NOMO-1 treated with DMSO at 0.1 percent for 48 hours (cell line): Measurements from ENCODE around the gene PARP14.
"Not testable (repeated sequence)": the region's sequence is repeated elsewhere in the genome, so short reads cannot be mapped to it uniquely, and the experiment has no call there.

Experiments used
- DNase-seq: peaks from one replicate; lab custom pipeline; 2025; ENCODE audit not compliant: unreplicated experiment; lab: John Stamatoyannopoulos, UW

Gene PARP14

GRCh38 chr3:122719273-122719921 lies 38.8 kb downstream of the PARP14 start:
- no peak for DNase-seq

GRCh38 chr3:122725106-122725505 lies 44.5 kb downstream of the PARP14 start:
- no peak for DNase-seq

GRCh38 chr3:122727294-122727693 lies 46.7 kb downstream of the PARP14 start:
- peak; percentile 0 for DNase-seq

DNA sequence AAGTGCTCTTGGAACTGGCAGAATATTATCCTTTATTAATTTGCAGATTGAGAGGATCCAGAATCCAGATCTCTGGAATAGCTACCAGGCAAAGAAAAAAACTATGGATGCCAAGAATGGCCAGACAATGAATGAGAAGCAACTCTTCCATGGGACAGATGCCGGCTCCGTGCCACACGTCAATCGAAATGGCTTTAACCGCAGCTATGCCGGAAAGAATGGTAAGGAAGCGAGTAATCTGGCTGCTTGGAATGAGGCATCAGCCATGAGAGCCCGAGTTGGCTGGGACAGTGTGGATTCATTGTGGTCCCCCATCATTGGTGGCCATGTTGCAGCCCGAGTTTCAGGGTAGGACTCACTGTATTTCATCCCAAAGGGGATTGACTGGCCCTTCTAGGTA lies 47.1 kb downstream of the PARP14 start:
- DNase-seq, result no peak

DNA sequence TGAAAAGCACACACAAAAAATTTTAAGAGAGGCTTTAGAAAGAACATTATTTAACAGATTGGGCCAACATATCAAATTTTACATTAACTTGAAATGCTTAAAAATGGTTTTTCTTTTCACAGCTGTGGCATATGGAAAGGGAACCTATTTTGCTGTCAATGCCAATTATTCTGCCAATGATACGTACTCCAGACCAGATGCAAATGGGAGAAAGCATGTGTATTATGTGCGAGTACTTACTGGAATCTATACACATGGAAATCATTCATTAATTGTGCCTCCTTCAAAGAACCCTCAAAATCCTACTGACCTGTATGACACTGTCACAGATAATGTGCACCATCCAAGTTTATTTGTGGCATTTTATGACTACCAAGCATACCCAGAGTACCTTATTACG lies 47.5 kb downstream of the PARP14 start:
- no peak for DNase-seq

DNA sequence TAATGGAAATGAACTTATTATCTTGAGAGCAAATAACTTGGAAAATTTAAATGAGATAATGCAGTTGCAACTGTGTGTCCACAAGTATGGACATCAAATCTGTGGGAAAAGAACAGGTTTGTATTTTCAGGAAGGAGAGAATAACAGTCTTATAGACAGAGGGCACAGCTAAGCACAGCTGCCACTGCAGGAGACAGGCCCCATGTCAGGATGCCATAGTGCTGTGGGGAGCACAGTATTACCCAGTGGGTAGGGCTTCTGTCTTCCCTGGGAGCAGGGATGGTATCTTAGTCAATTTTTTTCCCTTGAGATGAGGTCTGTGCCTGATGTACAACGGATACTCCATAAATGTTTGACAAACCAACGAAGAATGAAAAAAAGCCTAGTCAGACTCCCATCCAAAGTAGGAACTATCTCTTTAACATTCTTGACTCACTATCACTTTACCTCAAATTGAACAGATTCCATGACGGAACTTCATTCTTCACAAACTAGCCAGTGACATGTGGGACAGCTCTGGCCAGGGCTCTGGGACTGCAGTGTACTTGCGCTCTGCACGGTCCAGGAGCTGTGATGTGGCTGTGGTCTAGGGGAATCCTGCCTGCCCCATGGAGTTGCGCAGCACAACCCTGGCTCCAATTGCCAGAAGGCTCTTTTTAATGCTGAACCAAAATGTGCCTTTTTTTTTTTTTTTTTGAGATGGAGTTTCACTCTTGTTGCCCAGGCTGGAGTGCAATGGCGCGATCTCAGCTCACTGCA lies 48.3 kb downstream of the PARP14 start:
- DNase-seq, result no peak

GRCh38 chr3:122730240-122730639 lies 49.6 kb downstream of the PARP14 start:
- no peak for DNase-seq

DNA sequence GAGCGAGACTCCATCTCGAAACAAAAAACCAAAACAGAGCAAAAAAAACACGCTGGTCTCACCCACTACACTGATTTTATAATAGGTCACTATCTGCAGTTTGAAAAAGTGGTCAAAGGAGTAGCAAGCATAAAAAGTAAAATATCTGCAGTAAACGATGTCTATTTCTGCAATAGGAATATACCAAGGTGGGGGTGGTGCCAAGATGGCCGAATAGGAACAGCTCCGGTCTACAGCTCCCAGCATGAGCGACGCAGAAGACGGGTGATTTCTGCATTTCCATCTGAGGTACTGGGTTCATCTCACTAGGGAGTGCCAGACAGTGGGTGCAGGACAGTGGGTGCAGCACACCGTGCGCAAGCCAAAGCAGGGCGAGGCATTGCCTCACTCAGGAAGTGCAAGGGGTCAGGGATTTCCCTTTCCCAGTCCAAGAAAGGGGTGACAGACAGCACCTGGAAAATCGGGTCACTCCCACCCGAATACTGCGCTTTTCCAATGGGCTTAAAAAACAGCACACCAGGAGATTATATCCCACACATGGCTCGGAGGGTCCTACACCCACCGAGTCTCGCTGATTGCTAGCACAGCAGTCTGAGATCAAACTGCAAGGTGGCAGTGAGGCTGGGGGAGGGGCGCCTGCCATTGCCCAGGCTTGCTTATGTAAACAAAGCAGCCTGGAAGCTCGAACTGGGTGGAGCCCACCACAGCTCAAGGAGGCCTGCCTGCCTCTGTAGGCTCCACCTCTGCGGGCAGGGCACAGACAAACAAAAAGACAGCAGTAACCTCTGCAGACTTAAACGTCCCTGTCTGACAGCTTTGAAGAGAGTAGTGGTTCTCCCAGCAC lies 52.3 kb downstream of the PARP14 start:
- DNase-seq, result not testable (repeated sequence)

DNA sequence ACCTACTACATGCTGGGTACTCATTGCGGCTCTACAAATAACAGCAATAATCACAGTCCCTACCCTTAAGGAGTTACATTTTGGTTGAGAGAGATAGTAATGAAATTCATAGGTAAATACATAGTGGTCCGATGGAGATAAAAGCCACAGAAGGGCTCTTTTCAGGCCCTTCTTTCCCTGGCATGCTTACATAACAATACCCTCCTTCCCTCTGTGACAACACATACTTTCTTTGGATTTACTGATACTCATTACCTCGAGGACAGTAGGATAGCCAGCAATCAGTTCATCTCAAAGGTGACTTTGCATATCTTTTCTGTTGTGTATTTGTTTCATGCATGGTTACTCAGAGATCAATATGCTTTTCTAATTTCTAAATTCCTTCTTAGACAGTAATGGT lies 58.5 kb downstream of the PARP14 start:
- DNase-seq, result no peak

DNA sequence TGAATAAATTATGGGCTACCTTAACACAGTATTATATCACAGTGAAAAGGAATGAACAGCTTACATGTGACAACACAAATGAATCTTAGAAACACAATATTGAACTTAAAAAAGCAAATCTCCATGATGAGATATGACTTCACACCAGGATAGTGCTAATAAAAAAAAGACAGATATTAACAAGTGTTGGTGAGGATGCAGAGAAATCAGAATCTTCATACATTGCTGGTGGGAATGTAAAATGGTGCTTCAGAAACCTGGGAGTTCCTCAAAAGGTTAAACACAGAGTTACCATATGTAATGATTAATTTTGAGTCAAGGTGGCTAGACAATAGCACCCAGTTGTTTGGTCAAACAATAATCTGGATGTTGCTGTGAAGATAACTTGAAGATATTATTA lies 61.6 kb downstream of the PARP14 start:
- no peak for DNase-seq

GRCh38 chr3:122743581-122744120 lies 63.0 kb downstream of the PARP14 start:
- DNase-seq, result no peak

DNA sequence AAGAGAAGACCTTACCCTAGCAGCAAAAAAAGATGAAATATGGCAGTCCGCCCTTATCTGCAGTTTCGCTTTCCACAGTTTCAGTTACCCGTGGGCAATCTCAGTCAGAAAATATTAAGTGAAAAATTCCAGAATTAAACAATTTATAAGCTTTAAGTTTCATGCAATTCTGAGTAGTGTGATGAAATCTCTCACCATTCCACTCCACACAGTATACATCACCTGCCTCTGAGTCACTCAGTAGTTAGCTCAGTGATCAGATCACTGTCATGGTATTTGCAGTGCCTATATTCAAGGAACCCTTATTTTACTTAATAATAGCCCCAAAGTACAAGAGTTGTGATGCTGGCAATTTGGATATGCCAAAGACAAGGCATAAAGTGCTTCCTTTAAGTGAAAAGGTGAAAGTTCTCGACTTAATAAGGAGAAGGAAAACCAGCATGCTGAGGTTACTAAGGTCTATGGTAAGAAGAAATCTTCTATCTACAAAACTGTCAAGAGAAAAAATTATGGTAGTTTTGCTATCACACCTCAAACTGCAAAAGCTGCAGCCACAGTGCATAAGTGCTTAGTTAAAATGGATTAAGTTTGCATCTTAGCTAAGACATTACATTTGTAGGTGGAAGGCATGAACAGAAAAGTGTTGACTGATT lies 64.9 kb downstream of the PARP14 start:
- DNase-seq, result no peak

GRCh38 chr3:122747295-122747694 lies 66.7 kb downstream of the PARP14 start:
- DNase-seq, result not testable (repeated sequence)

- no peak for DNase-seq
Measured at GRCh38 chr3:122748347-122748746, 67.7 kb downstream of the PARP14 start.

DNA sequence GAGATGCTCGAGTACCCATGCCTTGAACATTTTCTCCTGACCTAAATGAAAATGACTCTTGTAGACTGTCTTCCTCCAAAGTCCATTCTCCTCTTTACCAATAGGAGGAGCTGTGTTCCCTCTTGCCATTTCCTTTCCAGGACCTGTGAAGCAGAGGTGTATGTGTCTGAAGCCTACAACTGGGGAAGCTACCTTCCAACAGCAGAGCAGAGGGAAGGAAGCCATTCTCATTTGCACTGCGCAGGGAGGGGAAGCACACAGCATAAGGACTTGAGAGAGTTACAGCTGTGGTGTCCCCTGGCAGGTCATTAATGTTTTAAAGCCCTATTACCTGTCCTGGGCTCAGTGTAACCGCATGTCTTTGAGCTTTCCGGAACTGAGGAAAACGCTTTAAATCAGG lies 74.3 kb downstream of the PARP14 start:
- no peak for DNase-seq

DNA sequence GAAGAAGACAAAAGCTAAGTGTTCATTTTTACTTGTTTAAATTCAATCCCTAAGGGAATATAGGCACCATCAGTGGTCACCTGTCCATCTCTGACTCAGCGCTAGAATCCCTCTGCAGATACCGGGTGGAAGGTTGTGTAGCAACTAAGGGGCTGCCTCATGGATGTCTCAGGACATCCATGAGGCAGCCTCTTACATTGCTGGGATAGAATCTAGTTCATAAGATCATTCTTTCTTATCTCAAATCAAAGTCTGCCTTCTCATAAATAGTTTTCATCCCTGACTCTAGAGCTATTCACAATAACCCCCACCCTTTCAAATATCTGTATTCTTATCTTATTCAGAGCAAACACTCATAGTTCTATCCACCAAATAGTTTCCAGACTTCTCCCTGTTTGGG lies 74.9 kb downstream of the PARP14 start:
- no peak for DNase-seq

- no peak for DNase-seq
Measured at GRCh38 chr3:122758877-122759560, 78.4 kb downstream of the PARP14 start.

GRCh38 chr3:122760453-122761271 lies 80.0 kb downstream of the PARP14 start:
- no peak for DNase-seq

DNA sequence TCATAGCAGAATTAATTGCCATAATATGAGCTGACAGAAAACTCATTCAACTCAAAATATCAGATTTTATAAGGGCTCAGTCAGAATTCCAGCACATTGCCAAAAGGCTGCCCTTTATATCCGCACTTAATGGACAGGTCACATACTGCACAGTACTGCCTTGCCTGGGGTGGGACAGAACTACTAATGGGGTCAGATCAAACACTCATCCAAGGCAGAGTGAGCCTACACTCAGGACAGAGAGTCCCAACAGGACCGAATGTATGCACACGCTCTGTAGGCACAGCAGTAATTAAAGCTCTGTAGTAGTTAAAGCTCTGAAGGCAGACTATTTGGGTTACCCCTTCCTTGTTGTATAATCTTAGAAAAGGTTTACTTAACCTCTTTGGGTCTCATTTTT lies 85.8 kb downstream of the PARP14 start:
- no peak for DNase-seq
